Stimulated activated CD8-positive, alpha-beta memory T cell treated with anti-CD3 and anti-CD28 coated beads, Interleukin-15, amount 100 ng/mL, for 4 hours (primary cell): ENCODE measurements around the gene ATP5F1E.
"Not testable (repeated sequence)": the region's sequence is repeated elsewhere in the genome, so short reads cannot be mapped to it uniquely, and the experiment has no call there.

Experiments used
- DNase-seq, 2 donors: peaks; one replicate each; pipeline ENCODE4 v3.0.0-alpha.2; 2020; ENCODE audit warnings: low read depth in 2 of 2

ATP5F1E gene

DNA sequence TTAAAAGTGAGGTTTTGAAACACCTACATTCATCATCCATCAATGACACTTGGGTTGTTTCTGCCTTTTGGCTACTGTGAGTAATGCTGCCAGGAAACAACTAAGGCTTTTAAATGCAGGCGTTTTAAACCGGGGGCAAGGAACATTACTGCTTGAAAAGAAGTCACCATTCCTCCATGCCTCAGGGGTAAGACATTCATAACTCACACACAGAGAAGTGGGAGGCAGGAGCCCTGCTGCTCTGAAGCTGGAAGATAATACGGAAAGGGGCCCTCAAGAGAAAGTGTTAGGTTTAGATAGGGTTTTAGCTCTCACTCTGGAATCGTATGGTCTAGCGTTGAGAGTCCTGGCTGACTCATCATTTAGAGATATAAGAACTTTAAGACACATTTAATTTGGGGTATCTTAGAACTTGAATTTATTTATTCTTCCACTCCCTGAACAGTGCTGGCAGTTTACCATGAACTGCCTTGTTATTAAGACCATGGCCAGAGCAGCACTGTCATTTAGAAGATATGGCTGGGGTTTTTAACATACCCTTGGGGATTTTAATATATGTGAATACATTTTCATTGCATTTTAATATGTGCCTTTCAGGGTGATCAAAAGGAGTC lies 11.1 kb downstream of the ATP5F1E start:
- DNase-seq, result no peak

DNA sequence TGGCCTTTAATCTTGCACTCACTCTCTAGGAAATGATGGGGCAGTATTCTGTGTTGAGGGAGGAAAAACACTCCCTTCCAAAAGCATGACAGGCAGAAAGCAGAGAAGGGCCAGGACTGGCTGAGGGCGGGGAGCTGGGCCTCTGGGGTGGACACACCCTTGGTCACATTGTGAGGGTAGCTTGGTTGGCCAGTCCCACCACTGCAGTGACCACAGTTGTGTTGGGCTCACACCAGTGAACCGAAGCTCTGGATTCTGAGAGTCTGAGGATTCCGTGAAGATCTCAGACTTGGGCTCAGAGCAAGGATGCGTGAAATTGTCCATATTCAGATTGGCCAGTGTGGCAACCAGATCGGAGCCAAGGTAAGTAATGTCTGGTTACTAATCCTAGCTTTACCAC lies 12.9 kb downstream of the ATP5F1E start, which contains the start of gene TUBB1:
Gene TUBB1, plus strand, starts transcription at position 213 of the 400 bp plus-strand sequence. Its CDS starts 94 bp downstream, at position 307.
- no peak for DNase-seq

DNA sequence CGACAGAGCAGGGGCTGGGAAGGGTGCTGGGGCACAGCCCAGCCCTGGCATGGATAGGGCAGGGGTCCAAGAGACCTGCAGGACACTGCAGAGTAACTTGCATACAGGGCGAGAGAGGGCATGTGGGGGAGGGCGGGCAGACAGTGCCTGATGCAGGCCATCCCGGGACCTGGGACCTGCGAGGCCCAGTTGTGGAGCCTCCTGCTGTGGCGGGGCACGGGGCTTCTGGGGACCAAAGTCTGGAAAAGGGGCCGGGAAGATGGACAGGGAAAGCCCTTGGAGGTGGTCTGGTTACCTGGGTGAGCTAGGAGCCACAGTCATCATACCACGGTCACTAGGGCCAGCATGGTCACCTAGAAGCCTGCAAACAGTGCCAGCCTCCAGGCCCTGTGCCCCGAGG lies 13.3 kb downstream of the ATP5F1E start:
- DNase-seq, result no peak

GRCh38 chr20:59017493-59018231 lies 14.5 kb downstream of the ATP5F1E start:
- no peak for DNase-seq

- DNase-seq, result no peak
These were observed 15.2 kb downstream of the ATP5F1E start for GRCh38 chr20:59016795-59017492.

DNA sequence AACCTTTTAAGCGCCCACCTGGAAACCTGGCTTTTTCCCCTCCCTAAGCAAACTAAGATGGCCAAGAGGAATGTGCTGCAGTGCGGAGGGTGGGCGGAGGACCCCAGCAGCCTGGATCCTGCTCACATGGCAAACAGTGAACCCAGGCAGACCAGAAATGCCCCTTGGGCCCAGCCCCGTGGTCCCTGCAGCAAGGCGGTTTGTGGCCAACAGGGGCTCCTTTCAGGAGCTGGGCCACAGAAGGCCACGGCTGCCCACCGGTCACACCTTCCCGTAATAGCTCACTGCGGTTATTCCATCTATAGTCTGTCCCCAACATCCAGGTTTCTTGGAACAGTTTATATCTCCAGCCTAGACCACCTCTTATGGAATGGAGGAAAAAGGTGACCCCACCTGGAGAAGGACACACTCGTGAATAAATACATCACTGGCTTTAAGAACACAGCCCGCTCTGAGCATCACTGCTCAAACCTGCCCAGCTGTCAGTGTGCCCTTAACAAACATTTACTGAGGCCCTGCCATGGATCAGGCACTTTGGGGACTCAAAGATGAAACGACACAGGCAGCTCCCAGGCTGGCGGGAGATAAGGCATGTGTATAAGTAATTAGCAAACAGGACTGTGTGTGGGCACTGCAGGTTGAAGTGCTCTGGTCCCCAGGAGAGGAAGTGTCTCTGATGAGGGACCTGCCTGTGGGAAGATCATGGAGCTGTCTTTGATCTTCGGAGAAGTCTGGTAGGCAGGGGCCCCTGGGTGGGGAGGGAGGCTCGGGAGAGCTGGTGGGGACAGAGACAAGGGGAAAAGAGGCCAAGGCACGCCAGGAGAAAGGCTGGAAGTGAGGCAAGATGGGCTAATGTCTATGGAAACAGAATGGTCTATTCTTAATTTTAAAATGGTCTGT lies 16.1 kb downstream of the ATP5F1E start:
- DNase-seq, result no peak

DNA sequence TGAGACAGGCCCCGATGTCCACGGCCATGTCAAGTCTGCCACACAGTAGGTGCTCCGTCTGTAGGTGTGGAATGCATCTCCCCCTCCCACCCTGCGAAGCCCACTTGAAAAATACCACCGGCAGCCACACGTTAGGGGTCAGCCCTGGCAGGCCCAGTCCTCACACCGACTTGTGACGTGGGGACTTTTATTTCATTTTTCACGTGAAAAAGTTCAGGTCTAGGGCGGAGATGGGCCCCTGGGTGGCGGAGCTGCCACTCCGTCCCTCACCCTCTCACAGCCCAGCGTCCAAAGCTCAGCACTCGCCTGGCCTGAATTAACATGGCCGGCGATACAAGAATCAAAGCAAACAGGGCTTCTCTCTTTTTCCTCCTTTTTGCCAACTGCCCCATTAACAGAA lies 16.7 kb downstream of the ATP5F1E start:
- DNase-seq, result no peak

DNA sequence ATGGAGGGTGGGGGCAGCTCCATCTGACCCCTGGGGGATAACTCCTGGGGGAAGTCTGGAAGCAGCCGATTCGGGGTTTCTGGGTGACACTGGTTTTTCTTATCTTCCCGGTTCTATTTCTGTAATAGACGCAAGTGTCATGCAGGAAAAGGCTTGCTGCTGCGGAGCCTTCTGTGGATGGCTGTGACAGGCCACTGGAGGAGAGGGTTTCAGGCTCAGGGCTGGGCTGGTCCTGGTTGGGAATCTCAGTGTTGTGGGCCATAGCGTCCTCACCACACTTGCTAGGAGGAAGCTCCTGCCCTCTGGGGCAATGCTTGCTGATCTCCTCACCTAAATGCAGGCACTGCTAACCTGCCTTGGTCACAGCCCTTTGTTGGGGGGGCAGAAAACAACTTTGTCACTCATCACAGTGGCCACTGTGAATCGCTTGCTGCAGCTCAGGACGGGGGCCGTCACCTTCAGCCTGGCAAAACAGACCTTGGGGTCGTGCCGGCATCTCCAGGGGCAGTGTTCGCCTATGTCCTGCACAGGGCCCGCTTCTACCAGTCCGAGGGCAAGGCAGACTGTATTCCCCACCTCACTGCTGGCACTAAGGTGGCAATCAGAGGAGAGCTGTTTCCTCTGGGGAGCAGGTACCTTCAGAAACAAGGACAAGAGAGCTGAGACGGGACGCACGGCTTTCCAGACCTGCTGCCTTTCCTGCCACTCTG lies 17.3 kb downstream of the ATP5F1E start:
- DNase-seq, result no peak

DNA sequence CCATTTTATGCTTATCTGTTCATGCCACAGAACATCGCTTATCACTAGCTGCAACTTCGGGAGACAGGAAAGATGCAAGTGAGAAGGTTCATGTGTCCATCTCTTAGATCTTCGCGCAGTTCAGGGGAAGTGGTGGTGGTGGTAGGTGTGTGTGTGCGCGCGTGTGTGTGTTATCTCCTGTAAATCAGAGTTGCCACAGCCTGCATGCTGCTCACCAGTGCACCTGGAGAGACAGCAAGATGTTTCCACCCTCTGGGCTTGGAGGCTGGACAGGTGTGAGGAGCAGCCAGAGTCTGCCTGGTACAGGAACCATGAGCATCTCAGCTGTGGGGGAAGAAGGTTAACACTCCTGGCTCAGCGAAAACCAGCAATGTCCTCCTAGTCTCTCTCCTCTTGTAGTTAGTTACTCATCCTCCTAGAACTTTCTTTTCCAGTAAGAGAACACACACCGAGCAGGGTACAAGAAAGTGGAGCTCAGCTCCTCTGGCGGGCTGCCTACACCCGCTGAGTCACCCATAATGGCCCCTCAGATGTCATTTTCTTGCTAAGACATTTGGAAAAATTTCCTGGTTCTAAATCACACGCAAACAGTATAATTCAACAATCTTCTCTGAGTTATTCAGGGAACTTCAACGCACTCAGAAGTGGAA lies 18.1 kb downstream of the ATP5F1E start:
- DNase-seq, result no peak

DNA sequence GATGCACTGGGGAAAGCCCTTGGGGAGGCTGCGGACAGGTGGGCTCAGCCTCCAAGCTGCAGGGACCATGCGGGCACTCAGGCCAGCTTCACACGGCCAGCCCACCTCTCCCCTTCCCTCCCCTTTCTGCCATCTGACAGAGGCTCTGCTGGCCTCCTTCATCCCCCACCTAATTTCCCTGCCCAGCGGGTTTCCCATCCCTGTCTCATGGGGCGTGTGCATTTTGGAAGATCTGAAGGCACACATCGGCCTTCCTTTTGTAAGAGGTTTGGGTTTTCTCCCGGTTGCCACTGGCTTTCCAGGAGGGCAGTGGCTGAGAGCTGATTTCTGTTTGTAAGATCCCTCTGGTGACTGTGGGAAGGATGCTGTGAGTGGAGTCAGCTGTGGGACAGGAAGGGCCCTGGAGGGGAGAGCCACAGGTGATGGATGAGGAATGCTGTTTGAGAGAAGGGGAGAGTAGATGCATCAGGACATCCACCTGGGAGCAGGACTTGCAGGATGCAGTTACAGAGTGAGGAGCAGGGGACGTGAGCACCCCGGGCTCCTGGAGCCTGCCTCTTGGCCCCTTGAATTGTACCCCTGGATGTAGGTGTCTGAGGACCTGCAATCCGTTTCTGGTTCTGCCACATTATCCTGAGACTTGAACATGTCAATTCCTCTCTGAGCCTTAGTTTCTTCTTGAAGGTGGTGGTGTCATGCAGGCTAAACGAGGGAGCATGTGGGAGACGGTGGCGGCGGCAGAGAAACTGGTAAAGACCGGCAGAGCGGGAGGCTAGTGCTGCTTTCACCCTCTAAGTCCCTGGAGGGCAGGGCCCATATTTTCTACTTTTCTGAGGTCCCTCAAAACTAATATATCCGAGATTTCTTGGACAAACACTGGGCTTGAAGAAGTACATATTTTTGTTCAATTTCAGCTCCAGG lies 18.8 kb downstream of the ATP5F1E start:
- DNase-seq, result no peak

- not testable (repeated sequence) for DNase-seq
These were observed 20.3 kb downstream of the ATP5F1E start for GRCh38 chr20:59011874-59012157.

- DNase-seq, result no peak
These were observed 20.9 kb downstream of the ATP5F1E start for GRCh38 chr20:59010995-59011873.

GRCh38 chr20:59010321-59010994 lies 21.7 kb downstream of the ATP5F1E start:
- no peak for DNase-seq

DNA sequence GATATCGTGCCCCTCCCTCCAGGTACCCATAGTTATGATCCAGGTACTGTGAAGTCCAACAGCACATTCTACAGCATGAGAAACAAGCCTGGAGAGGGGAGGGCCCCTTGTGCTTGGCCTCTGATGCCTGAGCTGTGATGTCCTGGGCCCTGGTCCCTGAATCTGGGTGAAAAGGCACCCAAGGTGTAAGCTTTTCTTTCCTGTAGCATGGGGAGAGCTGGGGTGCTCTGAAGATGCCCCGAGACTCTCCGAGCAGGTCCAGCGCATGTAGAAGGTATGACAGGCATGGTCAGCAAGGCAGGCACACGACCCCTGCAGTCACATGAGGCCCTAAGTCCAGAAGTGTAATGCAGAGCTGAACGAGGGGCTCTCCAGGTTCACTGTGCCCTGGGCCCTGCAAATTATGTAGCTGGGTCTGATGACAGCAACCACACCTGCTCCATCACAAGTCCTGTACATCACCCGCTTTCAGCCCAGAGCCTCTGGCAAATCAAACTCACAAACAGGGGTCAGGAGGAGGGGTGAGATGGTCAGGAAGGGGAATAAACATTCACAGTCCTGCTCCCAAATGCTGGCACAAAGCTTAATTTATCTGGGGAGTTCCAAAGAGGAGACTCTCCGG lies 23.3 kb downstream of the ATP5F1E start:
- DNase-seq, result no peak

- no peak for DNase-seq
These were observed 24.2 kb downstream of the ATP5F1E start for GRCh38 chr20:59007665-59008511.

DNA sequence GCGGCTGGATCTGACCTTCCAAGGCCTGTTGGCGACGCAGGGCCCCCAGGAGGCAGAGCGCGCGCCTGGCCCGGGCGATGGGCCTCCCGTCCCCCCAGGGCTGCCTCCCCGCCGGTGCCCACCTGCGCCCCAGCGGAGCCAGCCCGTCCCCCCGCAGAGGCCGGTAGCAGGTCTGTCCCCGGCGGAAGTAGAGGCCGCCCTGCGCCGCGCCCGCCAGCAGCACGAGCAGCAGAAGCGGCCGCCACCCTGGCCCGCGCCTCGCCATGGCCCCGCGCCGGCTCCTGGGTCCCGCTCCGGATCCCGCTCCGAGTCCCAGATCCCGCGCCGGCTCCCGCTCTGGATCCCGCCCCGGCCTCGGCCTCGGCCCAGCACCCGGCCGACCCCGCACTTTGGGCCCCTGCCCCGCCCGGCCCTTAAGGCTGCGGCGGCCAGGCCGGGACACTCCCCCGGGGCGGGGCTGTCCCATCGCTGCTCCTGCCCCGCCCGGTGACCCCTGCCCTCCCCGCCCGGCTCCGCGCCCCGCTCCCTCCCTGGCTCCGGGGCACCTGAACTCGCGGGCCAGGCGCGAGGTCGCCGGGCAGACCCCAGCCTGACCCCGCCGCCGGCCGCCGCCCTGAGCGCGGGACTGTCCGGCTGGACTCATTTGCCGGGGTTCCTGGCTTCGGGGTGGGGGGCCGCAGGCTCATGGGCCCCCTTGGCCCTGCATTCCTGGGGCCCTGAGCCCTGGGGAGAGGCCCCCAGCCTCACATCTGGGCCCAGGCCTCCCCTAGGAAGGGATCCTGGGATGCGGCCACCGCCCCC lies 25.1 kb downstream of the ATP5F1E start, which contains the start of gene CTSZ:
Gene CTSZ, minus strand, starts transcription at position 391 of the 801 bp plus-strand sequence. Its CDS starts 126 bp downstream, at position 265.
- DNase-seq, result peak in 1 of 2 donors; percentile 20
